Ecto neural progenitor cell (in vitro differentiated cells): ENCODE data around the gene FIS1.

Source experiments
- DNase-seq: peaks from one replicate; pipeline ENCODE4 v3.0.0-alpha.2; 2018; ENCODE audit warnings: low spot score

The FIS1 gene

GRCh38 chr7:101234636-101235035, 10.2 kb downstream of the FIS1 start:
- no peak for DNase-seq

GRCh38 chr7:101233907-101234547, 10.9 kb downstream of the FIS1 start:
- no peak for DNase-seq

- DNase-seq: peak; percentile 62
These were observed 12.6 kb downstream of the FIS1 start for GRCh38 chr7:101232141-101232850.

- no peak for DNase-seq
These were observed 13.2 kb downstream of the FIS1 start for GRCh38 chr7:101231644-101232043.

GRCh38 chr7:101226721-101227120, 18.2 kb downstream of the FIS1 start:
- DNase-seq: no peak

GRCh38 chr7:101225650-101226049, 19.2 kb downstream of the FIS1 start:
- no peak for DNase-seq

- no peak for DNase-seq
These were observed 21.4 kb downstream of the FIS1 start for GRCh38 chr7:101223528-101223927.

GRCh38 chr7:101222275-101222830, 22.5 kb downstream of the FIS1 start:
- no peak for DNase-seq

- DNase-seq: no peak
These were observed 24.6 kb downstream of the FIS1 start for GRCh38 chr7:101220295-101220694.

GRCh38 chr7:101218236-101219125, 26.4 kb downstream of the FIS1 start:
- DNase-seq: no peak

GRCh38 chr7:101217388-101218235, 27.3 kb downstream of the FIS1 start, which contains the start of the genes PLOD3 and ZNHIT1:
PLOD3 (minus strand) TSS chr7:101217581; CDS start chr7:101217274, 307 bp downstream.
ZNHIT1 (plus strand) TSS chr7:101218165; CDS start chr7:101218196, 31 bp downstream.
- DNase-seq: peak; percentile 95

- no peak for DNase-seq
These were observed 28.0 kb downstream of the FIS1 start for GRCh38 chr7:101216860-101217387.

GRCh38 chr7:101216001-101216859, 28.7 kb downstream of the FIS1 start:
- no peak for DNase-seq

- DNase-seq: no peak
These were observed 32.9 kb downstream of the FIS1 start for GRCh38 chr7:101212014-101212413.

- no peak for DNase-seq
These were observed 33.4 kb downstream of the FIS1 start for GRCh38 chr7:101211501-101211900.

- DNase-seq: no peak
These were observed 34.7 kb downstream of the FIS1 start for GRCh38 chr7:101210143-101210542.

GRCh38 chr7:101208794-101209193, 36.1 kb downstream of the FIS1 start:
- no peak for DNase-seq

- DNase-seq: no peak
These were observed 37.4 kb downstream of the FIS1 start for GRCh38 chr7:101207459-101207858.

- no peak for DNase-seq
These were observed 38.2 kb downstream of the FIS1 start for GRCh38 chr7:101206665-101207042.
